K562 (cell line): ENCODE results near the gene CCDC50.

Experiments
- JUNB ChIP-seq: fragments of 450-650 bp; formaldehyde crosslinking; conservative IDR thresholded peaks from 2 replicates; pipeline ENCODE4 v1.4.0; 2020; ENCODE audit warnings: mild to moderate bottlenecking
- NCOR1 ChIP-seq: fragments of 450-650 bp; IDR thresholded peaks from 2 replicates; pipeline ENCODE4 v1.6.1; 2016; ENCODE audit warnings: mild to moderate bottlenecking, moderate library complexity
- RCOR1 ChIP-seq, 2 experiments: IDR thresholded peaks; 2 replicates each; pipeline ENCODE4 v1.6.1; 2012; ENCODE audit warnings: low read depth in 2 of 2, low read length in 2 of 2, borderline replicate concordance in 1 of 2, improper control_type of control experiment in 1 of 2
- ZNF121 ChIP-seq: sonication (generic); formaldehyde crosslinking; conservative IDR thresholded peaks from 2 replicates; pipeline ENCODE4 v1.8.0; 2022; ENCODE audit warnings: missing genetic modification reagents
- ZNF785 ChIP-seq: fragments of 250-450 bp; sonication (Bioruptor Pico); IDR thresholded peaks from 2 replicates; pipeline ENCODE4 v1.4.0; 2020; ENCODE audit warnings: mild to moderate bottlenecking
- TF ChIP-seq, protein P1 (sequence below), 3 experiments: IDR thresholded peaks in 2 of 3; conservative IDR thresholded peaks in 1 of 3; 2 replicates each; pipeline ENCODE4 v1.5.1; 2011 to 2012; ENCODE audit warnings: low read length in 3 of 3, mild to moderate bottlenecking in 3 of 3, control low read depth in 2 of 3, improper control_type of control experiment in 1 of 3, inconsistent platforms in 1 of 3, low read depth in 1 of 3, mixed read lengths in 1 of 3, moderate library complexity in 1 of 3; ENCODE audit not compliant: insufficient read depth in 2 of 3

GRCh38 chr3:191438150-191438814 is 109.1 kb downstream of the CCDC50 start:
- TF ChIP-seq, protein P1, sequence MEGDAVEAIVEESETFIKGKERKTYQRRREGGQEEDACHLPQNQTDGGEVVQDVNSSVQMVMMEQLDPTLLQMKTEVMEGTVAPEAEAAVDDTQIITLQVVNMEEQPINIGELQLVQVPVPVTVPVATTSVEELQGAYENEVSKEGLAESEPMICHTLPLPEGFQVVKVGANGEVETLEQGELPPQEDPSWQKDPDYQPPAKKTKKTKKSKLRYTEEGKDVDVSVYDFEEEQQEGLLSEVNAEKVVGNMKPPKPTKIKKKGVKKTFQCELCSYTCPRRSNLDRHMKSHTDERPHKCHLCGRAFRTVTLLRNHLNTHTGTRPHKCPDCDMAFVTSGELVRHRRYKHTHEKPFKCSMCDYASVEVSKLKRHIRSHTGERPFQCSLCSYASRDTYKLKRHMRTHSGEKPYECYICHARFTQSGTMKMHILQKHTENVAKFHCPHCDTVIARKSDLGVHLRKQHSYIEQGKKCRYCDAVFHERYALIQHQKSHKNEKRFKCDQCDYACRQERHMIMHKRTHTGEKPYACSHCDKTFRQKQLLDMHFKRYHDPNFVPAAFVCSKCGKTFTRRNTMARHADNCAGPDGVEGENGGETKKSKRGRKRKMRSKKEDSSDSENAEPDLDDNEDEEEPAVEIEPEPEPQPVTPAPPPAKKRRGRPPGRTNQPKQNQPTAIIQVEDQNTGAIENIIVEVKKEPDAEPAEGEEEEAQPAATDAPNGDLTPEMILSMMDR (IDR thresholded peaks at IDR 0.05 in 2 of 3, conservative IDR thresholded peaks at IDR 0.05 in 1 of 3; ENCODE audit: insufficient read depth in 2 of 3, low read depth in 1 of 3, low read length in 3 of 3), result no peak
- TF ChIP-seq RCOR1 (IDR thresholded peaks at IDR 0.05; ENCODE audit: borderline replicate concordance in 1 of 2, low read depth in 2 of 2, low read length in 2 of 2) (no peak), JUNB (CRISPR knock-in tag) (no peak), ZNF121 (CRISPR knock-in tag) (no peak), ZNF785 (CRISPR knock-in tag) (no peak), NCOR1 (no peak)
